GM12865 (cell line): ENCODE data around the gene MMAB.

Experiments used
- DNase-seq: peaks from one replicate; pipeline ENCODE4 v3.0.0; 2010; ENCODE audit warnings: low read depth
- H3K4me3 ChIP-seq: 2 replicates; pipeline ENCODE4 v1.5.1; 2011; ENCODE audit warnings: mild to moderate bottlenecking, low read depth, low read length, control low read depth
- TF ChIP-seq, protein P1 (sequence below): IDR thresholded peaks from 2 replicates; pipeline ENCODE4 v1.5.1; 2011; ENCODE audit warnings: low read length, control low read depth, low read depth, inconsistent platforms; ENCODE audit not compliant: insufficient read depth; ENCODE audit errors: missing control alignments

Gene MMAB

GRCh38 chr12:109558374-109559199 is 14.7 kb downstream of the MMAB start:
- no peak for DNase-seq
- no peak overlapping the region for H3K4me3 ChIP-seq
- TF ChIP-seq, protein P1, sequence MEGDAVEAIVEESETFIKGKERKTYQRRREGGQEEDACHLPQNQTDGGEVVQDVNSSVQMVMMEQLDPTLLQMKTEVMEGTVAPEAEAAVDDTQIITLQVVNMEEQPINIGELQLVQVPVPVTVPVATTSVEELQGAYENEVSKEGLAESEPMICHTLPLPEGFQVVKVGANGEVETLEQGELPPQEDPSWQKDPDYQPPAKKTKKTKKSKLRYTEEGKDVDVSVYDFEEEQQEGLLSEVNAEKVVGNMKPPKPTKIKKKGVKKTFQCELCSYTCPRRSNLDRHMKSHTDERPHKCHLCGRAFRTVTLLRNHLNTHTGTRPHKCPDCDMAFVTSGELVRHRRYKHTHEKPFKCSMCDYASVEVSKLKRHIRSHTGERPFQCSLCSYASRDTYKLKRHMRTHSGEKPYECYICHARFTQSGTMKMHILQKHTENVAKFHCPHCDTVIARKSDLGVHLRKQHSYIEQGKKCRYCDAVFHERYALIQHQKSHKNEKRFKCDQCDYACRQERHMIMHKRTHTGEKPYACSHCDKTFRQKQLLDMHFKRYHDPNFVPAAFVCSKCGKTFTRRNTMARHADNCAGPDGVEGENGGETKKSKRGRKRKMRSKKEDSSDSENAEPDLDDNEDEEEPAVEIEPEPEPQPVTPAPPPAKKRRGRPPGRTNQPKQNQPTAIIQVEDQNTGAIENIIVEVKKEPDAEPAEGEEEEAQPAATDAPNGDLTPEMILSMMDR, result no peak

DNA sequence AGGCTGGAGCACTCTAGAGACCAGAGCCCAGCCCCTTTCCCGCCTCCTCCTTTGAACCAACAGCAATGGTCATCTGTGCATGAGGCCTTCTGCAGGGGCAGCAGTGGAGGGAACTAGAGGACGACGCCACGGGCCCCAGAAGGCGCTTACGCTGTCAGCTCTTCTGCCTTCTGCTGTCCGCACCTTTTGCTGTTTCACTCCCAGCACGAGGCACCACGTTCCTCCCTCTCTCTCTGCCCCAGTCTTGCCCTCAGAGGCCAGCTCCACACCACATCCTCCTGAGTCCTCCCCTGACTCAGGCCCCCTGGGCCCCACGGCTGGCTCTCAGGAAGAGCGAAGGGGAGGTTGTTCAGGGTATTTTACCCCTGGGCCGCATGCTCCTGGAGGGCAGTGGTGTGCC is 15.5 kb downstream of the MMAB start:
- TF ChIP-seq, protein P1, result no peak
- DNase-seq, result no peak
- H3K4me3 ChIP-seq, result no peak overlapping the region

DNA sequence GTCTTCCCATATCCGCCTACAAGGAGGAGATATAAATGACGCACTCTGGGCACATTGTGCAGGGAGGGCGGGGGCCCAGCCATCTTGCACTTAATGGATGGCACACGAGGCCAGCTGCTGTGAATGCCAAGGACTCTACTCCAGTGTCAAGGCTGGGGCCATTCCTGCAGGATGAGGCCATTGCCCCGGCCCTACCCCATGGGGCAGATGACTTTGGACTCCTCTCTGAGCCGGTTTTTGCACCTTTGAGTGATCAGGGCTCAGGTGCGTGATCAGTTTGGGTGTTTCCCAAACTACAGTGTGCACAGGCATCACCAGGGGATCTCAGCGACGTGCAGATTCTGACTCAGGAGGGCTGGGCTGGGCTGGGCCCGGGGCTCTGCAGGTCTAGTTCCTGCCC is 16.1 kb downstream of the MMAB start:
- DNase-seq, result no peak
- TF ChIP-seq, protein P1, result no peak
- H3K4me3 ChIP-seq, result no peak overlapping the region

DNA sequence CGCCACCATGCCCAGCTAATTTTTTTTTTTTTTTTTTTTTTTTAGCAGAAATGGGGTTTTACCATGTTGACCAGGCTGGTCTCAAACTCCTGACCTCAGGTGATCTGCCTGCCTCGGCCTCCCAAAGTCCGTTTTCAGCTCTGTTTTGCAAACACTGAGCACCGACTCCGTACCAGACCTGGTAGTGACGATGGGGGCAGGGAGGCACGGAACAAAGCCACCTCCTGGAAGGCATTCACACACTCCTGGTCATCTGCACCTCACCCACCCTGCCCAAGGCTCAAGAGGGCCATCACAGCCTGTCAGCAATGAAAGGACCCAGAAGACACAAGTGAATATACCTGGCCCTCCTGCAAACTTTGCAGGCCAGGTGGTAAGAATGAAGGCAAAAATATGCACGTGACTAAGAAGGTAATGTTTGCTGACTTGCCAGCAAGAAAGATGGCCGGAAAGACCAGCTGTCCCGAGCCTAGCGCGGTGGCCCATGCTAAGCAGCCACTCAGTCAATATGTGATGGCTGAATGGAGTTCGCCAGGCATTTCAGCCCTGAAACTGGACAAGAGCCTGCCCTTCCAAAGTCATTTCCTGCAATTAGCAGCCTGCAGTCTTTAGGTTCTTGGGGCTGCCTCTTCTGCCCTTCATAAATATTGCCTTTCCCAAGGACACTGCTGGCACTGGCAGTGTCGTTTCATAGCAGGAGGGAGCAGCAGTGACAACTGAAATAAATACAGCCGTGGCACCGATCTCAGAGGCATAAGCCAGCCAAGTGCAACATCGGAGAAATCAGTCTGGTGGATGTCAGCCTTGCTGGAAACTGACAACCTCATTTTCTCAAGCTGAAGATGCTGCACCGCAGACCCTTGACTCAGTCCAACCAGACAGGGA is 17.6 kb downstream of the MMAB start:
- H3K4me3 ChIP-seq, result no peak overlapping the region
- TF ChIP-seq, protein P1, result no peak
- no peak for DNase-seq

DNA sequence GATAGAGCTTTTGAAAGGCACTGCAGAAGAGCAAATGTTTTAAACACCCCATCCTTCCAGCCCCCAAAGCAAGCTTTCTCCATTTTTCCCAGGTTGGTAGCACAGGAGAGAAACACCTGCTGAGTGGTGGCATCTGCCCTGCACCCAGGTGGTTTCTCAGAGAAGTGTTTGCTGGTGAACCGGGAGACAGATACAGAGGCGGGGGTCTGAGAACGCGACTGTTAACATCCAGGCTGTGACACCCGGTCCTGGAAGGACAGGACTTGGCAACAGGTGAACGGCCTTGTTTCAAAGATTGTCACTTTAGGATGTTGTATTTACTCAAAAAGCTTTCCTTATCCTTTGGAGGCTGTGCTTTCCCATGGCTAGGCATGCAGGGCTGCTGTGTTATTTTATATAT is 18.5 kb downstream of the MMAB start:
- DNase-seq, result no peak
- TF ChIP-seq, protein P1, result no peak

GRCh38 chr12:109553906-109554500 is 19.3 kb downstream of the MMAB start:
- TF ChIP-seq, protein P1, result no peak

More for the DNA sequence above, 18.5 kb downstream of the MMAB start:
- H3K4me3 ChIP-seq, result no peak overlapping the region

More at GRCh38 chr12:109553906-109554500, 19.3 kb downstream of the MMAB start:
- H3K4me3 ChIP-seq, result no peak overlapping the region
- no peak for DNase-seq
